Neural progenitor cell (in vitro differentiated cells): ENCODE measurements around the gene HDGFL2.

Experiments
- EZH2 ChIP-seq: fragments of 200-600 bp; sonication (generic); IDR thresholded peaks from 2 replicates; pipeline ENCODE4 v1.6.1; 2017; ENCODE audit warnings: antibody characterized with exemption, mild to moderate bottlenecking, moderate library complexity
- EZH2phosphoT487 ChIP-seq: fragments of 200-600 bp; sonication (generic); IDR thresholded peaks from 2 replicates; pipeline ENCODE4 v1.6.1; 2017; ENCODE audit warnings: antibody characterized with exemption

GRCh38 chr19:4536798-4537197 lies 64.7 kb downstream of the HDGFL2 start:
- TF ChIP-seq EZH2, result no peak
- TF ChIP-seq EZH2phosphoT487, result no peak
